Right cardiac atrium (tissue), 5 donors: ENCODE measurements around the gene DMXL1. TPM values are rescaled to one million over a fixed set of nuclear protein-coding genes. Genes with fewer than 3 reads are reported as not detected.
A peak's percentile ranks its signal among the peaks of the same experiment; 100 is the strongest.

Experiments
- ATAC-seq, 2 donors: fragments of 200-7000 bp; cut with Tn5 transposase; one replicate each; pipeline versions ENCODE4 v1.8.0 to v1.9.1; 2020; ENCODE audit warnings: moderate library complexity in 2 of 2, mild to moderate bottlenecking in 1 of 2
- DNase-seq, 3 donors: peaks; one replicate each; pipeline ENCODE4 v3.0.0-alpha.2; 2020
- H3K27ac ChIP-seq: one replicate; pipeline ENCODE4 v1.5.1; 2013; ENCODE audit warnings: mild to moderate bottlenecking, low read length, control low read depth, moderate library complexity
- H3K27me3 ChIP-seq: one replicate; pipeline ENCODE4 v1.6.1; 2013; ENCODE audit not compliant: control insufficient read depth, insufficient read depth
- H3K4me1 ChIP-seq: one replicate; pipeline ENCODE4 v1.6.1; 2013; ENCODE audit warnings: low read length; ENCODE audit not compliant: control insufficient read depth, insufficient read depth
- H3K4me3 ChIP-seq: one replicate; pipeline ENCODE4 v1.5.1; 2013; ENCODE audit warnings: low read length, control low read depth
- H3K9me3 ChIP-seq: one replicate; pipeline ENCODE4 v1.6.1; 2013; ENCODE audit warnings: low read length; ENCODE audit not compliant: control insufficient read depth
- WGBS: extraction: QIAGEN DNeasy Blood & Tissue Kit; methylation state at CpG from one replicate; pipeline ENCODE4 v1.1.7; 2013; 5-methylcytosine and 5-hydroxymethylcytosine counted together
- intact Hi-C, 4 donors: fragments of 100-400 bp; cut with DNase I; formaldehyde crosslinking; loops; one replicate each; pipeline versions ENCODE4 v1.11.0 to v1.14.0; 2022 to 2023
- polyA plus RNA-seq: library from polyadenylated mRNA; stranded (reverse); fragments of 200-250 nt; gene quantifications from one replicate; pipeline ENCODE4 v1.2.3, GENCODE V29; 2013
- total RNA-seq, 4 donors: library from RNA; stranded (reverse); fragmentation: NEBNext Ultra II Directional; extraction: Animal tissue kit (Norgen Biotek cat#: 25700); gene quantifications; one replicate each; pipeline ENCODE4 v1.2.1, GENCODE V29; 2021
- donor health status: healthy with polysubstance abuse.
- donor health status: DM: no; HTN: yes; CAD: no.
- donor health status: DM: no; HTN: no; CAD: no.
- donor health status: DM: no; HTN: yes; CAD: no; lungs with severe emphysema.
- donor health status: DM: yes; HTN: yes; CAD: no.

The DMXL1 gene
- total and polyA plus RNA-seq, 5 donors = 10.8 to 42.3 (median 32.1) TPM

DNA sequence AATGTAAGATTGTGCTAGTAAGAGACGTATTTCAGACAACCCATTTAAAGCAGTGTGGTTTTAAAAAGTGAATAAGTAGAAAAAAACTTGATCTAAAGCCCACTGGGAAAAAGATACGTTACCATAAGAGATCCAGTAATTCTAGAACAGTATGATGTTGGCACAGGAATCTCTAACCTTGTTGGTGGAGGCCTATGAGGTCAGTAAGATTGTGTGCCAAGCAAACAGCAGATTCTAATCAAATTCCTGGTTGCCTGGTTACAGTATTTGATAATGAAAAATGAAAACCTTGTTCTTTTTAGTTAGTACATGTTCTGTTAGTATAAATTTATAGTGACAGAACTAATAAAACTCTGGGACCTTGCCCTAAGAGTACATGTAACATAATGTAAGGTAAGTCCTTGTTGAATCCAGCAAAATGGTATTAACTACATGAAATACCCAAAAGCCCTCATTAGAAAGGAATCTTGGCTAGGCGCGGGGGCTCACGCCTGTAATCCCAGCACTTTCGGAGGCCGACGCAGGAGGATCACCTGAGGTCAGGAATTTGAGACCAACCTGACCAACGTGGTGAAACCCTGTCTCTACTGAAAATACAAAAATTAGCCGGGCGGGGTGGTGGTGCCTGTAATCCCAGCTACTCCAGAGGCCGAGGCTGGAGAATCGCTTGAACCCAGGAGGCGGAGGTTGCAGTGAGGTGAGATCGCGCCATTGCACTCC, 33.2 kb upstream of the DMXL1 start:
- Histone ChIP-seq H3K4me3 (no peak overlapping the region), H3K27ac (no peak overlapping the region), H3K4me1 (no peaks in the 10 kb centered on the region), H3K9me3 (no peaks in the 10 kb centered on the region), H3K27me3 (no peaks in the 10 kb centered on the region)
- DNase-seq = no peak
- ATAC-seq = peak in 1 of 2 donors; percentile 33
- WGBS = 90% methylated on average over 16 of the region's 16 CpGs
- intact Hi-C loops = no loop called here

DNA sequence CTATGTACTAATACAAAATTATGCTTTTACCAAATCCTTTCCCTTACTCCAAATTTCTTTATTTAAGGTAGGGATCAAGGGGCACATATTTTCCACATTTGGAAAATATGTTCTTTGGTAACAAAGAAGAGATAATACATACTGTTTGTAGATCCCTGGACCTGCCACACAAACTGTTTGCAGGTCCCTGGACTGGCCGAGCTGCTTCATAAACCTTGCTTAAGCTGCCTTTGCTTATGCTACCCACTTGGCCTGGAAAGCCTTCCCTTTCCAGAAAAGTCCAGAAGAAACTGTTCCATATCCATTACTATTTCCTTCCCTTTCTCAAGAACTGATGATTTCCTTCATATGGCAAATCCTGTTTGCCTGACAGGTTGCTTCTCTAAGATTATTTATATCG, 22.6 kb upstream of the DMXL1 start:
- no peak for ATAC-seq
- intact Hi-C loops = no loop called here

DNA sequence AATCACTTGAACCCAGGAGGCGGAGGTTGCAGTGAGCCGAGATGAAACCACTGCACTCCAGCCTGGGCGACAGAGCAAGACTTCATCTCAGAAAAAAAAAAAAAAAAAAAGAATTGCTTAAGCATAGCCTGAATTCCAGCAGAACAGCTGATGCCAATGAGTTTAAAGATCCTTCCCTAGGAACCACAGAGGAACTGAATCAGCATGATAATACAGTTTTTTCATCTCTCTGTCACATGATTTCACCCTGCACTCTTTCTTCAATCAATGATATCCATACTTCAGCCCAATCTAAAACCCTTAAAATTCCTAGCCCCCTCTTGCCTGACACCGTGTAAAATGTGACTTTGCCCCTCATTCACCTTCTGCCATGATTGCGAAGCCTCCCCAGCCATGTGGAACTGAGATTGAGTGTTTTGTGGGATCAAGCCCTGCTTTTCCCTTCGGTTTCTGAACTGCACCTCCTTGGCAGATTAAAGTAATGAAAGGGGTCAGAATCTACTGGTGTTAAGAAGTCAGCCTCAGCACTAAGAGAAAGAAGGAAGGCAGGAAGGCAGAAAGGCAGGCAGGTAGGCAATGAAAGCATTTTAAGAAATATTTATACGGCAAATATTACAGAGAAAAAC, 20.9 kb upstream of the DMXL1 start:
- intact Hi-C loops = no loop called here
- 78% methylated on average over 7 of the region's 7 CpGs for WGBS
- peak in 1 of 2 donors; percentile 11 for ATAC-seq

More for the DNA sequence above, 22.6 kb upstream of the DMXL1 start:
- H3K4me1 ChIP-seq = no peaks in the 10 kb centered on the region
- H3K4me3 ChIP-seq = no peak overlapping the region
- no peak overlapping the region for H3K27ac ChIP-seq
- DNase-seq = no peak
- WGBS = 81% methylated on average over 2 of the region's 2 CpGs
- H3K9me3 ChIP-seq = no peaks in the 10 kb centered on the region
- no peaks in the 10 kb centered on the region for H3K27me3 ChIP-seq

DNA sequence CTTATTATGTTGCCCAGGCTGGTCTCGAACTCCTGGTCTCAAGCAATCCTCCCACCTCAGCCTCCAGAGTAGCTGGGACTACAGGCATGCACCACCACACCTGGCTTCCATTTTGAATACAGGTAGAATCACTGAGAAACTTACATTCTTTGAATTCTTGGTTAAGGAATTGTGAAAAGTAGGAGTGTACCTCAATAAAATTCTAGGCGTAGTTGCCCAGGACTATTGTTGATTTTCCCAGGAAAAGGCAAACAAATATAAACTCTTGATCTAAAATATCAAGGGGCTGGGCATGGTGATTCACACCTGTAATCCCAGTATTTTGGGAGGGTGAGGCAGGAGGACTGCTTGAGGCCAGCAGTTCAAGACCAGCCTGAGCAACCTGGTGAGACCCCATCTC, 16.8 kb upstream of the DMXL1 start:
- H3K4me3 ChIP-seq = no peak overlapping the region
- no peaks in the 10 kb centered on the region for H3K27me3 ChIP-seq
- intact Hi-C loops = no loop called here
- DNase-seq = no peak
- no peak overlapping the region for H3K27ac ChIP-seq
- H3K4me1 ChIP-seq = no peaks in the 10 kb centered on the region
- WGBS = 96% methylated on average over 2 of the region's 2 CpGs
- ATAC-seq = no peak
- no peaks in the 10 kb centered on the region for H3K9me3 ChIP-seq

More for the DNA sequence above, 20.9 kb upstream of the DMXL1 start:
- Histone ChIP-seq H3K9me3 (no peaks in the 10 kb centered on the region), H3K27me3 (no peaks in the 10 kb centered on the region), H3K4me1 (no peaks in the 10 kb centered on the region), H3K27ac (no peak overlapping the region), H3K4me3 (no peak overlapping the region)
- DNase-seq = no peak

DNA sequence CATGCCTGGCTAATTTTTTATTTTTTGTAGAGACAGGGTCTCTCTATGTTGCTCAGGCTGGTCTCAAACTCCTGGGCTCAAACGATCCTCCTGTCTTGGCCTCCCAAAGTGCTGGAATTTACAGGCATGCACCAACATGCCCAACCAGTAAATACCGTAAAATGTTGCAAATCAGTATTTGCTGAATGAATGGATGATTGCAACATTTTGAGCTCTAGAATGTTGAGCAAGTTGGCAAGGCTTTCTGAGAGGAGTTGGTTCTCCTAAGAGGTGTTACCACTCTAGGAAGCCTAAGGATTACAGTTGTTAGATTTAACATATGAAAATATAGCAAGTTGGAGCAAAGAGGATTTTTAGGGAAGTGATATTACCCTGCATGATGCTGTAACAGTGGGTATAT, 15.6 kb upstream of the DMXL1 start:
- ATAC-seq = no peak
- no peak for DNase-seq

DNA sequence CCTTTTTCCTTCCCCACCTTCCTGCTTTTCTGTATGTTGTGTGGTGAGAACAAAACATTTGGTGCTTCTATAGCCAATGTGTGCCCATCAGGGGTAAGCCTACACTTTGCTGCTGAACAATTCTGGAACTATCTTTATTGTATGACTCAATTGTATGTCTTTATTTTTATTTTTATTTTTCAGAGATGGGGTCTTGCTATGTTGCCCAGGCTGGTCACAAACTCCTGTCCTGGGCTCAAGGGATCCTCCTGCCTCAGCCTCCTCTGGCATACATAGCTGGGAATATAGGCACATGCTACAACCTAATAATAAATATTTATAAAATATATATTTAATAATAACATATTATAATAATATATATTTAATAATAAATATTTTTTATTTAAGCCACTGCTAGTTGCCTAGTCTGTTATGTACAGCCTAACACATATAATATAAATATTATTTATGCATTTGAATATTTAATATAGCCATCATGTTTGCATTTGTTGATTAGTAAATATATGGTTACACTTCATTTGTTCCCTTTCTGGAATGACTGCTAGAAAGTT, 11.8 kb upstream of the DMXL1 start:
- ATAC-seq (no peak), DNase-seq (no peak)
- Histone ChIP-seq H3K27me3 (no peaks in the 10 kb centered on the region), H3K9me3 (no peaks in the 10 kb centered on the region), H3K4me1 (no peaks in the 10 kb centered on the region), H3K4me3 (no peak overlapping the region), H3K27ac (no peak overlapping the region)
- intact Hi-C loops = no loop called here

More for the DNA sequence above, 15.6 kb upstream of the DMXL1 start:
- H3K4me3 ChIP-seq = no peak overlapping the region
- H3K27me3 ChIP-seq = no peaks in the 10 kb centered on the region
- H3K27ac ChIP-seq = no peak overlapping the region
- no peaks in the 10 kb centered on the region for H3K9me3 ChIP-seq
- intact Hi-C loops = no loop called here
- WGBS = 85% methylated on average over 2 of the region's 2 CpGs
- H3K4me1 ChIP-seq = no peaks in the 10 kb centered on the region

DNA sequence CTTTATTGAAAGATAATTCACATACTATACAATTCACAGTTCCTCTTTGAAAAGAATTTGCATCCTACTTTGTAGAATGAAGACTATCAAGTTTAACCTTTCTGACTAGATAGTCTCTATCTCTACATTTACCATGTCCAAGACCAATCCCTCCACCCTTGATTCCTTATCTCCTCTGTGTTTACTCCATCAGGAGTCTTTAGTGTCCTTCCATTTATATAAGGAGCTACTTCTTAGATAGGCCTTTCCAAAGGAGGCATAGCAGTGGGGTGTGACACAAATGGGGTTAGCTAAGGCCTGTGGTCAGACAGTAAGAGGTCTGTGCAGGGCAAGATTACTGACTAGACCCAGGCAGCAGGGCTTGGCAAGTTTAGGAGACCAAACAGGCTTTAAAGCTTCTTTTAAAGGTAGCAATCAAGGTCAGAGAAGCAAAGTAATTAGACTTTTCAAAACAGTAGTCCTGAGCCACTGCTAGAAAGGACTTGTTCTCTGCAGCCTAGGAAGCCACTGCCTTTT, 11.1 kb upstream of the DMXL1 start:
- ATAC-seq = no peak
- H3K27me3 ChIP-seq = no peaks in the 10 kb centered on the region
- no peak overlapping the region for H3K27ac ChIP-seq
- intact Hi-C loops = no loop called here
- no peak overlapping the region for H3K4me3 ChIP-seq
- H3K9me3 ChIP-seq = no peaks in the 10 kb centered on the region
- DNase-seq = no peak
- H3K4me1 ChIP-seq = no peaks in the 10 kb centered on the region

DNA sequence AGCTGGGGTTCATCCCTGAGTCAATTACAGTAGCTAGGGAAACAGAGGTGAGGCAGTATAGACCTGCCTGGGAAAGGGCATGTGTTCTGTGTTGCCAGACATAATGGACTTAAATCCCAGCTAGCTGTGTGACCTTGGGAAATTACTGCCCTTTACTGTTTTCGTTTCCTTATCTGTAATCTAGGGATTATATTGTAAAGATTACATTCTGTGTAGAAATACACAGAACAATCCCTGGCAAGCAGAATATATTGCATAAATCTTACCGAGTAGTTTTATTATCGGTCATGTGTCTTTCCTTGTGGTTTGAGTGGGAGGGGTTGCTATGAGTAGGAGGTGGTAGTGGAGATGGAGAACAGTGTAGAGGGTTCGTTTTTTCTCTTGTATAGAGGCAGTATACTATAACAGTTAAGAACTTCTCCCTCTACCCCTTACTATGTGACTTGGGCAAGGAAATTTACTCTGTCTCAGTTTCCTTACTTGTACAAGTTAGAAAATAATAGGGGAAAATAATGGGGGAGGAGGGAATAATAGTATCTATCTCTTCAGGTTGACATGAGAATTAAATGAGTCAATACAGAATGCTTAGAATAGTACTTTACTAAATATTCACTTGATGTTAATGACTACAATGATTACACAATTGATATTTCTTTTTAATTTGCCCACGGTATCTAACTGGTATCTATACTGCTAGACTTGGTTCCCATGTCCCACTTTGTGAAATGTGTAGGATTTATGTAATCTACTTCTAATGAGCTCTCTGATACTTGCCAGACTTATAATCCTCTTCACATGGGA, 7.1 kb upstream of the DMXL1 start:
- Histone ChIP-seq H3K9me3 (no peaks in the 10 kb centered on the region), H3K27me3 (no peaks in the 10 kb centered on the region), H3K4me3 (no peak overlapping the region), H3K27ac (no peak overlapping the region), H3K4me1 (no peaks in the 10 kb centered on the region)
- WGBS = 51% methylated on average over 5 of the region's 5 CpGs
- ATAC-seq (no peak), DNase-seq (no peak)
- intact Hi-C loops = no loop called here

DNA sequence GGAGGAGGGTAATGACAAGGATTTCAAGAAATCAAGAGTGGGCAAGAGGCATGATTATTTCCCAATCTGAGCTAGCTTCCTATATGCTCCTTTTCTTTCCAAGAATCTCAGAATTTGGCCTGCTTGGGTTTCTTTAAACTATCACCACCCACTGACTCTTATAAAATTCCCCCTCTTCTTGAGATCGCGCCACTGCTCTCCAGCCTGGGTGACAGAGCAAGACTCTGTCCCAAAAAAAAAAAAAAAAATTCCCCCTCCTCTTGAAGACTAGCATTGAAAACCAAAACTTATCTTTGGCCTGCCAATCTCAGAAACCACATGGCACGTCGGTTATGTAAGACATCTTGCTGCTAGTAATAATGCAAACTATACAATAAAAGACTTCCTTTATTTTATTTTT, 3.4 kb upstream of the DMXL1 start:
- ATAC-seq (no peak), DNase-seq (no peak)
- 89% methylated on average over 4 of the region's 4 CpGs for WGBS
- no peak overlapping the region for H3K27ac ChIP-seq
- no peaks in the 10 kb centered on the region for H3K4me1 ChIP-seq
- intact Hi-C loops = no loop called here
- no peaks in the 10 kb centered on the region for H3K9me3 ChIP-seq
- H3K4me3 ChIP-seq = no peak overlapping the region
- no peaks in the 10 kb centered on the region for H3K27me3 ChIP-seq

DNA sequence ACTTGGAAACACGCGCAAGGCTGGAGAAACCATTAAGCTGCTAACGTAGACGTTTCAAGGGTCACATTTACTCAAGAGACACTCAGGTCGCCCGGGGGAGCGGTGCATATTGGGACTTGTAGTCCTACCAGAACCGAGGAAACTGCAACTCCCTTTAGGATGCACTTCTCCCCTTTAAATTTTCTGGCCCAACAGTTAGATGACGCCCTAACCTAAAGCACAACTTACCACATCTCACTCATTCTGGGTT, 384 bp upstream of the DMXL1 start:
- under 1% methylated on average over 9 of the region's 9 CpGs for WGBS
- H3K4me1 ChIP-seq = no peaks in the 10 kb centered on the region
- ATAC-seq (peak; percentile 85 to 86), DNase-seq (peak in 1 of 3 donors; percentile 95)
- intact Hi-C loops = no loop called here
- H3K4me3 ChIP-seq = peak overlapping the region; percentile 72
- H3K27me3 ChIP-seq = no peaks in the 10 kb centered on the region
- no peaks in the 10 kb centered on the region for H3K9me3 ChIP-seq
- H3K27ac ChIP-seq = peak overlapping the region; percentile 94

DNA sequence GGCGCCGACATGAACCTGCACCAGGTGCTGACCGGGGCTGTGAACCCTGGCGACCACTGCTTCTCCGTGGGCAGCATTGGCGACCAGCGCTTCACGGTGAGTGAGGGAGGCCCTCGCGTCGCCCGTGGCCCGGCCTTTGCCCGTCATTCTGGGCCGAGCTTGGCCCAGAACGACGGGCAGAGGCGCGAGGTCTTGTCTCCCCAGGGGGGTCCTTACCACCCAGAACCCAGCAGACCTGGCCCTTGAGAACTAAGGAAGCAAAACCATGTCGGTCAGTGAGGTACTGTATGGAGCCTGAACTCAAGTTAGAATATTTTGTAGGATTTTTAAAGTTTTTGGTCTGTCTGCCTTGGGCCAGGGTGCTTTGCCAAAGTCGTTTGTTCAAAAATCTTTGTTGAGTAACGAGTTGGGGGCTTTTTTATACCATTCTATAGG, 691 bp downstream of the DMXL1 start:
- no peak for DNase-seq
- intact Hi-C loops = no loop called here
- no peaks in the 10 kb centered on the region for H3K27me3 ChIP-seq
- peak overlapping the region; percentile 72 for H3K4me3 ChIP-seq
- peak; percentile 23 to 37 for ATAC-seq
- H3K9me3 ChIP-seq = no peaks in the 10 kb centered on the region
- WGBS = 0% methylated on average over 22 of the region's 22 CpGs
- H3K27ac ChIP-seq = peak overlapping the region; percentile 89
- H3K4me1 ChIP-seq = no peaks in the 10 kb centered on the region
